Heart right ventricle (tissue), 16 donors: ENCODE results near the gene MAP7D1. TPM values are rescaled to one million over a fixed set of nuclear protein-coding genes. Genes with fewer than 3 reads are reported as not detected.

Experiments
- ATAC-seq, 8 donors: fragments of 200-7000 bp; cut with Tn5 transposase; one replicate each; pipeline ENCODE4 v1.9.1; 2020; ENCODE audit warnings: mild to moderate bottlenecking in 8 of 8, moderate library complexity in 8 of 8, moderate number of reproducible peaks in 1 of 8
- DNase-seq, 2 donors: peaks; one replicate each; pipeline ENCODE4 v3.0.0-alpha.2; 2020
- H3K27ac ChIP-seq, 10 donors: fragments of 200-600 bp; sonication (generic) in 2 of 10; one replicate each; pipeline versions ENCODE4 v1.5.0 to v1.8.0; 2020 to 2022; ENCODE audit warnings: mild to moderate bottlenecking in 3 of 10
- H3K27me3 ChIP-seq, 7 donors: fragments of 200-600 bp; one replicate each; pipeline ENCODE4 v1.8.0; 2021 to 2022; ENCODE audit warnings: mild to moderate bottlenecking in 2 of 7
- H3K36me3 ChIP-seq, 9 donors: fragments of 200-600 bp; sonication (generic) in 1 of 9; one replicate each; pipeline versions ENCODE4 v1.5.0 to v1.8.0; 2020 to 2022; ENCODE audit warnings: mild to moderate bottlenecking in 2 of 9
- H3K4me1 ChIP-seq, 9 donors: fragments of 200-600 bp; sonication (generic) in 1 of 9; one replicate each; pipeline versions ENCODE4 v1.5.0 to v1.8.0; 2020 to 2022; ENCODE audit warnings: mild to moderate bottlenecking in 4 of 9
- H3K4me3 ChIP-seq, 10 donors: fragments of 200-600 bp; sonication (generic) in 2 of 10; one replicate each; pipeline versions ENCODE4 v1.5.0 to v1.8.0; 2020 to 2022; ENCODE audit warnings: mild to moderate bottlenecking in 7 of 10, moderate library complexity in 2 of 10
- H3K9me3 ChIP-seq, 11 donors: fragments of 200-600 bp in 10 of 11; sonication (generic) in 2 of 11; one replicate each; pipeline versions ENCODE4 v1.5.0 to v1.8.0; 2013 to 2022; ENCODE audit warnings: mild to moderate bottlenecking in 2 of 11, control low read depth in 1 of 11, moderate library complexity in 1 of 11
- CTCF ChIP-seq, 9 donors: fragments of 200-600 bp; sonication (generic) in 2 of 9; IDR thresholded peaks; one replicate each; pipeline versions ENCODE4 v1.5.0 to v1.8.0; 2021 to 2022; ENCODE audit warnings: antibody characterized with exemption in 9 of 9, mild to moderate bottlenecking in 5 of 9, moderate library complexity in 1 of 9
- WGBS, 2 donors: extraction: QIAGEN DNeasy Blood & Tissue Kit; methylation state at CpG; one replicate each; pipeline ENCODE4 v1.1.7; 2013; ENCODE audit warnings: inconsistent platforms in 1 of 2; 5-methylcytosine and 5-hydroxymethylcytosine counted together
- intact Hi-C, 10 donors: fragments of 100-400 bp; cut with DNase I; formaldehyde crosslinking; loops; one replicate each; pipeline versions ENCODE4 v1.11.1 to v1.14.2; 2022
- long read RNA-seq, 3 donors: library from polyadenylated mRNA; unstranded; transcript quantifications; one replicate each; pipeline ENCODE4 v2.0.0, GENCODE V29; 2020 to 2021
- polyA plus RNA-seq, 2 donors: library from polyadenylated mRNA; stranded (reverse); fragments of 200-250 nt; gene quantifications; one replicate each; pipeline ENCODE4 v1.2.3, GENCODE V29; 2013
- total RNA-seq, 10 donors: library from RNA; stranded (reverse); fragmentation: NEBNext Ultra II Directional in 3 of 10; extraction: Animal tissue kit (Norgen Biotek cat#: 25700) in 3 of 10; gene quantifications; one replicate each; pipeline versions ENCODE4 v1.2.1 to v1.2.4, GENCODE V29; 2021 to 2023
- donor health status: Arrhythmogenic right ventricular cardiomyopathy.
- donor health status: ischemic (EF 13 %, LVEDD 7.1; RV severe dilation, severe dysfunction).
- donor health status: healthy with polysubstance abuse.
- donor health status: DM: no; HTN: yes; CAD: no.
- donor health status: DM: no; HTN: no; CAD: no.
- donor health status: ischemic (EF 25% LVEDD 6.9; RV normal size, moderate dysfunction).
- donor health status: ischemic (EF 25% LVEDD 5.7; RV mildly dilated, moderate dysfunction).
- donor health status: healthy.
- donor health status: DM: yes; HTN: yes; CAD: no.
- donor health status: Ischemic cardiomyopathy.
- donor health status: ischemic (EF 35%, LVEDD 5.7; RV mildly dilated, moderate dysfunction).
- donor health status: nonischemic (EF 11% LVEDD 7.7; RV severe dilation, severe dysfunction).
- donor health status: DM: yes; HTN: yes; CAD: no.
- donor health status: PGD.
- donor health status: ischemic (EF 29% LVEDD 5.4; RV normal size, mild dysfunction).
- donor health status: nonischemic (EF 23%, LVEDD 6.1; RV moderate dilation, normal function).

Gene MAP7D1
- total RNA-seq (100 to 1,000 TPM; 277 to 364 (median 325) TPM), polyA plus RNA-seq (100 to 1,000 TPM; 176 to 225 TPM)
- long read RNA-seq, donor 1, transcript MAP7D1-201 (16 exons, 3,456 nt): minor isoform, 11 of 189 reads
- long read RNA-seq, donor 1, transcript MAP7D1-203 (18 exons, 3,238 nt): major isoform, 15 of 189 reads
- long read RNA-seq, donor 1, partial matches to known transcripts: 110 of 189 reads
- long read RNA-seq, donor 1, other reads (novel, unspliced or antisense): 50 of 189 reads
- long read RNA-seq, donor 2, transcript MAP7D1-203 (18 exons, 3,238 nt): major isoform, 25 of 239 reads
- long read RNA-seq, donor 2, transcript MAP7D1-201 (16 exons, 3,456 nt): minor isoform, 11 of 239 reads
- long read RNA-seq, donor 2, partial matches to known transcripts: 105 of 239 reads
- long read RNA-seq, donor 2, other reads (novel, unspliced or antisense): 98 of 239 reads
- long read RNA-seq, donor 3, partial matches to known transcripts: 9 of 14 reads
- long read RNA-seq, donor 3, other reads (novel, unspliced or antisense): 5 of 14 reads

DNA sequence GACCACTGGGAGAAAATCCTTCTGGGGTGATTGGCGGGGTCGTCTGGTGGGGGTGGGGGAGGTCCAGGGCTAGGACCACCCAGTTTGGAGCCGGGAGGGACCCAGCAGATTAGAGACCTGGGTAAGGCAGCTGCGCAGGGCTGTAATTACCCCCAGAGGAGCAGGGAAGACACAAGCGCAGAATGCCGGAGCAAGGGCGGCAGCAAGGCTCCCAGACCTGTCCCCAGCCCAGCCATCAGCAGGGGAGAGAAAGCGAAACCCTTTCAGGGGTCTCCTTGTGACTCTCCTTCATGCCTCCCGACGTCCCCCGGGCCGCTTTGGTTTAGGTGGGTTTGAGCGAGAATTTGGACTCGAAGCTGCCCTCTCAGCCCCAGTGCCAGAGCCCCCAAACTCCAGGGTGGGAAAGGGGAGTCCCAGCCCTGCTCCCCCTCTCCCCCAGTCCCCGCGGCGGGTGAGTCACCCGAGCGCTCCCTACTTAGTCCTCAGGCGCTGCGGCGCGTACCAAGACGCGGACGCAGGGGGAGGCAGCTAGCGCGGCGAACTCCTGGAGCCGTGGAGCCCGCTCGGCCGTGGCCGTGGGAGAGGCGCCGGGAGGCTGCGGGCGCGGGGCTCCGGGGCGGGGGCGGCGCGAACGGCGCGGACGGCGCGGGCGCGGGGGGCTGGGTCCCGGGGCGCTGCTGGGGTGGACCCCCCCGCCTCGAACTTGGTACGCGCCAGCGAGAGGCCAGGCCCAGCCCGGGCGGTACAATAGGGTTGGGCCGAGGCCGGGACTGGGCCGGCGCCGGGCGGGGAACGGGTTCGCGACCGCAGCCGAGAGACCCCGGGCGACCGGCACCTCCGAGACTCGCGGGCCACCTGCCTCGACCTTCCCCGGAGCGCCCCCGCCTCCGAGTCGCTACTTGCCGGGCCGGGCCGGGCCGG is at the start of gene MAP7D1:
Gene MAP7D1, plus strand, starts transcription at position 753 of the 921 bp plus-strand sequence. CDS start 258 bp downstream, outside the sequence.
- whole genome bisulfite sequencing, 2 donors: 1% methylated on average over 62 to 88 of the region's 88 CpGs
- Histone ChIP-seq H3K27me3 (no peaks in the 10 kb centered on the region), H3K4me3 (peak within 1 kb of the TSS; percentile 68 to 100 (median 99)), H3K9me3 (no peaks in the 10 kb centered on the region), H3K36me3 (peaks cover 0 to 20% (median 0%) of the 10 kb centered on the region in 9 donors), H3K4me1 (peaks cover 39 to 79% (median 72%) of the 10 kb centered on the region in 9 donors), H3K27ac (peak within 1 kb of the TSS; percentile 98 to 100 (median 100))
- TF ChIP-seq CTCF (IDR thresholded peaks at IDR 0.05): no peak
- DNase-seq (peak; percentile 89 to 90), ATAC-seq (peak; percentile 63 to 85 (median 72))
- intact Hi-C loops: loop anchor here in 1 of 10 donors (5.0 kb wide), 1 partner anchor 127 kb away; no protein-coding TSS in a partner anchor

- Histone ChIP-seq H3K27me3 (no peaks in the 10 kb centered on the region), H3K4me3 (no peak overlapping the region), H3K4me1 (peaks cover 0 to 4% (median 0%) of the 10 kb centered on the region in 9 donors), H3K36me3 (no peaks in the 10 kb centered on the region), H3K9me3 (no peaks in the 10 kb centered on the region), H3K27ac (no peak overlapping the region)
- ATAC-seq (no peak), DNase-seq (no peak)
- WGBS, 2 donors: 42 to 43% methylated on average over 5 of the region's 5 CpGs
- no peak for TF ChIP-seq CTCF (IDR thresholded peaks at IDR 0.05)
- intact Hi-C loops: loop anchor here in 3 of 10 donors (10.0 kb wide), 2 partner anchors 79 to 319 kb away; no protein-coding TSS in a partner anchor
Measured at GRCh38 chr1:36106269-36106668, 49.7 kb upstream of the MAP7D1 start.

GRCh38 chr1:36107394-36107793 is 48.6 kb upstream of the MAP7D1 start:
- peaks cover 0 to 4% (median 0%) of the 10 kb centered on the region in 9 donors for H3K4me1 ChIP-seq
- no peak overlapping the region for H3K27ac ChIP-seq
- WGBS, 2 donors: 88 to 90% methylated on average over 9 of the region's 9 CpGs
- intact Hi-C loops: loop anchor here in 3 of 10 donors (10.0 kb wide), 2 partner anchors 77 to 317 kb away; no protein-coding TSS in a partner anchor
- ATAC-seq (peak in 1 of 8 donors; percentile 11), DNase-seq (no peak)
- no peaks in the 10 kb centered on the region for H3K36me3 ChIP-seq
- TF ChIP-seq CTCF (IDR thresholded peaks at IDR 0.05): no peak
- no peaks in the 10 kb centered on the region for H3K27me3 ChIP-seq
- no peaks in the 10 kb centered on the region for H3K9me3 ChIP-seq
- H3K4me3 ChIP-seq: no peak overlapping the region

- Histone ChIP-seq H3K4me1 (peaks cover 0 to 4% (median 0%) of the 10 kb centered on the region in 9 donors), H3K27me3 (no peaks in the 10 kb centered on the region), H3K9me3 (no peaks in the 10 kb centered on the region), H3K4me3 (no peak overlapping the region), H3K36me3 (no peaks in the 10 kb centered on the region), H3K27ac (no peak overlapping the region)
- no peak for TF ChIP-seq CTCF (IDR thresholded peaks at IDR 0.05)
- no peak for ATAC-seq
- intact Hi-C loops: loop anchor here in 3 of 10 donors (10.0 kb wide), 2 partner anchors 76 to 316 kb away; no protein-coding TSS in a partner anchor
- DNase-seq: no peak
- WGBS, 2 donors: 82 to 87% methylated on average over 14 of the region's 14 CpGs
Measured at GRCh38 chr1:36108314-36108713, 47.6 kb upstream of the MAP7D1 start.
